H1 (cell line): ENCODE measurements around the gene ANXA2. TPM values are rescaled to one million over a fixed set of nuclear protein-coding genes. Genes with fewer than 3 reads are reported as not detected.

Experiments used
- CTCF ChIA-PET: fragments of 300-600 bp; sonication (Branson Sonifier 250); formaldehyde crosslinking; loops from one replicate; lab custom pipeline; 2021; ENCODE audit not compliant: partially characterized antibody; lab: Charles Lee
- POLR2A ChIA-PET: fragments of 300-600 bp; sonication (Branson Sonifier 250); formaldehyde crosslinking; loops from one replicate; lab custom pipeline; 2021; ENCODE audit warnings: inconsistent platforms; ENCODE audit not compliant: partially characterized antibody; lab: Charles Lee
- DNase-seq, 2 experiments: peaks; one replicate each; pipeline versions ENCODE4 v3.0.0 to v3.0.0-alpha.2; 2010 to 2022; ENCODE audit warnings: low spot score in 2 of 2, low read depth in 1 of 2, mixed read lengths in 1 of 2
- FAIRE-seq: peaks from 2 replicates; lab custom pipeline; 2011; peaks lifted over from hg19 to GRCh38; lab: Jason Lieb, UNC
- H2AFZ ChIP-seq: 2 replicates; pipeline ENCODE4 v1.8.1; 2012; ENCODE audit warnings: low read length, inconsistent platforms
- H2AK5ac ChIP-seq: 2 replicates; pipeline ENCODE4 v1.6.1; 2013; ENCODE audit warnings: low read depth, low read length
- H2BK120ac ChIP-seq: replicated peaks from 2 replicates; pipeline ENCODE3; 2013; ENCODE audit warnings: low read depth, low read length, inconsistent platforms
- H2BK12ac ChIP-seq: 2 replicates; pipeline ENCODE4 v1.6.1; 2013; ENCODE audit warnings: low read depth, low read length
- H2BK15ac ChIP-seq: 2 replicates; pipeline ENCODE4 v1.6.1; 2013; ENCODE audit warnings: low read length
- H2BK20ac ChIP-seq: 2 replicates; pipeline ENCODE4 v1.6.1; 2013; ENCODE audit warnings: low read length
- H2BK5ac ChIP-seq: 2 replicates; pipeline ENCODE4 v1.6.1; 2013; ENCODE audit warnings: low read depth, low read length
- H3K14ac ChIP-seq: 2 replicates; pipeline ENCODE4 v1.6.1; 2013; ENCODE audit warnings: inconsistent platforms; ENCODE audit not compliant: insufficient read length
- H3K18ac ChIP-seq: 2 replicates; pipeline ENCODE4 v1.6.1; 2013; ENCODE audit warnings: low read length; ENCODE audit errors: extremely low read depth
- H3K23ac ChIP-seq: 2 replicates; pipeline ENCODE4 v1.6.1; 2013; ENCODE audit warnings: inconsistent platforms; ENCODE audit not compliant: insufficient read length
- H3K23me2 ChIP-seq: 2 replicates; pipeline ENCODE4 v1.6.1; 2013; ENCODE audit warnings: low read depth, low read length
- H3K27ac ChIP-seq: 2 replicates; pipeline ENCODE4 v1.6.1; 2011; ENCODE audit warnings: low read depth, low read length, inconsistent platforms
- H3K27me3 ChIP-seq, 4 experiments: replicated peaks in 1 of 4; 1 replicate in 1 of 4; 2 replicates in 3 of 4; pipeline versions ENCODE4 v1.6.1 to v1.8.1; 2011 to 2013; ENCODE audit warnings: low read length in 3 of 4, mild to moderate bottlenecking in 3 of 4, inconsistent platforms in 2 of 4, mixed read lengths in 2 of 4, moderate library complexity in 1 of 4; ENCODE audit not compliant: control insufficient read depth in 3 of 4, insufficient read depth in 3 of 4; ENCODE audit errors: extremely low read depth in 1 of 4
- H3K36me3 ChIP-seq, 4 experiments: 2 replicates each; pipeline versions ENCODE4 v1.6.1 to v1.8.1; 2011 to 2013; ENCODE audit warnings: mild to moderate bottlenecking in 4 of 4, low read length in 3 of 4, moderate library complexity in 2 of 4, control low read depth in 1 of 4, inconsistent platforms in 1 of 4; ENCODE audit not compliant: insufficient read depth in 4 of 4, control insufficient read depth in 2 of 4
- H3K4ac ChIP-seq: replicated peaks from 2 replicates; pipeline ENCODE3; 2013; ENCODE audit warnings: low read length, low read depth, mixed read lengths, inconsistent platforms; ENCODE audit not compliant: insufficient read length
- H3K4me1 ChIP-seq, 4 experiments: replicated peaks in 1 of 4; 1 replicate in 1 of 4; 2 replicates in 3 of 4; pipeline versions ENCODE4 v1.6.1 to v1.8.1; 2011 to 2013; ENCODE audit warnings: low read length in 3 of 4, inconsistent platforms in 2 of 4, mixed read lengths in 1 of 4; ENCODE audit not compliant: insufficient read depth in 4 of 4, control insufficient read depth in 3 of 4
- H3K4me2 ChIP-seq, 2 experiments: 2 replicates each; pipeline versions ENCODE4 v1.6.1 to v1.8.1; 2011 to 2013; ENCODE audit warnings: low read depth in 2 of 2, low read length in 2 of 2, control low read depth in 1 of 2, inconsistent platforms in 1 of 2, mild to moderate bottlenecking in 1 of 2; ENCODE audit not compliant: insufficient read depth in 1 of 2
- H3K4me3 ChIP-seq, 4 experiments: fragments of 200-600, 300-600 bp in 1 of 4; sonication (generic), shearing (Covaris generic), sonication (Bioruptor Twin) in 1 of 4; 2 replicates each; pipeline versions ENCODE4 v1.5.1 to v1.8.1; 2011 to 2016; ENCODE audit warnings: low read length in 4 of 4, low read depth in 3 of 4, control low read depth in 2 of 4, inconsistent platforms in 2 of 4, mild to moderate bottlenecking in 2 of 4, mixed read lengths in 1 of 4, moderate library complexity in 1 of 4; ENCODE audit not compliant: insufficient read depth in 2 of 4; ENCODE audit errors: extremely low read depth in 1 of 4
- H3K56ac ChIP-seq: replicated peaks from 2 replicates; pipeline ENCODE3; 2013; ENCODE audit warnings: low read depth, mild to moderate bottlenecking, mixed read lengths, low read length, inconsistent platforms; ENCODE audit not compliant: insufficient read length
- H3K79me1 ChIP-seq: 2 replicates; pipeline ENCODE4 v1.6.1; 2013; ENCODE audit warnings: low read depth, low read length, control low read depth
- H3K79me2 ChIP-seq, 2 experiments: 2 replicates each; pipeline versions ENCODE4 v1.6.1 to v1.8.1; 2012 to 2013; ENCODE audit warnings: low read length in 2 of 2, mild to moderate bottlenecking in 2 of 2, inconsistent platforms in 1 of 2; ENCODE audit not compliant: insufficient read depth in 2 of 2, control insufficient read depth in 1 of 2
- H3K9ac ChIP-seq, 4 experiments: replicated peaks in 1 of 4; 1 replicate in 1 of 4; 2 replicates in 3 of 4; pipeline versions ENCODE4 v1.6.1 to v1.8.1; 2011 to 2013; ENCODE audit warnings: low read depth in 3 of 4, low read length in 3 of 4, control low read depth in 2 of 4, mild to moderate bottlenecking in 2 of 4, moderate library complexity in 2 of 4, inconsistent platforms in 1 of 4; ENCODE audit errors: extremely low read depth in 1 of 4
- H3K9me3 ChIP-seq, 2 experiments: 2 replicates each; pipeline versions ENCODE4 v1.6.1 to v1.8.1; 2012 to 2013; ENCODE audit warnings: mild to moderate bottlenecking in 2 of 2, moderate library complexity in 2 of 2, control low read depth in 1 of 2, inconsistent platforms in 1 of 2, low read depth in 1 of 2, low read length in 1 of 2, mixed read lengths in 1 of 2; ENCODE audit not compliant: insufficient read depth in 2 of 2
- H4K20me1 ChIP-seq, 2 experiments: replicated peaks in 1 of 2; 2 replicates each; pipeline versions ENCODE3 to v1.8.1; 2011 to 2013; ENCODE audit warnings: inconsistent platforms in 2 of 2, low read length in 2 of 2, mild to moderate bottlenecking in 1 of 2; ENCODE audit not compliant: insufficient read depth in 2 of 2, control insufficient read depth in 1 of 2
- H4K5ac ChIP-seq: 2 replicates; pipeline ENCODE4 v1.6.1; 2013; ENCODE audit warnings: low read length, low read depth, mixed read lengths, inconsistent platforms; ENCODE audit not compliant: insufficient read length
- H4K8ac ChIP-seq: 2 replicates; pipeline ENCODE4 v1.8.0; 2013; ENCODE audit warnings: mild to moderate bottlenecking, moderate library complexity, low read length, inconsistent platforms; ENCODE audit not compliant: insufficient read depth; ENCODE audit errors: extremely low read depth
- H4K91ac ChIP-seq: replicated peaks from 2 replicates; pipeline ENCODE3; 2013; ENCODE audit warnings: low read length, mixed read lengths, inconsistent platforms; ENCODE audit not compliant: insufficient read length
- ASH2L ChIP-seq: fragments of 200-600, 300-600 bp; sonication (generic); IDR thresholded peaks from one replicate; pipeline ENCODE4 v1.7.1; 2017; ENCODE audit warnings: low read length
- MAFK ChIP-seq: IDR thresholded peaks from 2 replicates; pipeline ENCODE4 v1.6.1; 2012; ENCODE audit warnings: low read depth, mild to moderate bottlenecking, improper control_type of control experiment, low read length
- SRF ChIP-seq: IDR thresholded peaks from 2 replicates; pipeline ENCODE4 v1.6.1; 2011; ENCODE audit warnings: mild to moderate bottlenecking, low read depth, low read length, moderate library complexity
- TAF1 ChIP-seq: IDR thresholded peaks from 2 replicates; pipeline ENCODE4 v1.6.1; 2011; ENCODE audit warnings: mild to moderate bottlenecking, low read depth, low read length
- TAF7 ChIP-seq: optimal IDR thresholded peaks from 2 replicates; pipeline ENCODE3; 2011; ENCODE audit warnings: low read depth, mild to moderate bottlenecking, inconsistent platforms, low read length, moderate library complexity, borderline replicate concordance
- WGBS, 2 experiments: shearing (Covaris generic) in 1 of 2; methylation state at CpG; one replicate each; pipeline versions ENCODE4 v1.1.6 to v1.1.7; 2013 to 2015; ENCODE audit warnings: low lambda C conversion rate in 2 of 2, mixed read lengths in 2 of 2, inconsistent platforms in 1 of 2, low coverage in 1 of 2, missing lambda C conversion rate in 1 of 2; ENCODE audit not compliant: insufficient replicate concordance in 2 of 2, insufficient coverage in 1 of 2, insufficient read length in 1 of 2; ENCODE audit errors: extremely low coverage in 1 of 2, missing lambda C conversion rate in 1 of 2; 5-methylcytosine and 5-hydroxymethylcytosine counted together
- polyA plus RNA-seq, 7 experiments: library from polyadenylated mRNA; depleted of rRNA in 3 of 7; stranded (reverse) in 5 of 7; unstranded in 2 of 7; fragments of >200 nt in 5 of 7; fragments of 200-250 nt in 2 of 7; gene quantifications; 1 replicate in 5 of 7; 2 replicates in 1 of 7; 4 replicates in 1 of 7; pipeline versions ENCODE4 v1.2.1 to v1.2.3, GENCODE V29; 2011 to 2013; ENCODE audit warnings: missing spikeins in 2 of 7, mixed read lengths in 2 of 7
- total RNA-seq: library from RNA; stranded (reverse); fragmentation: NEBNext Ultra II Directional; extraction: Animal tissue kit (Norgen Biotek cat#: 25700); gene quantifications from 2 replicates; pipeline ENCODE4 v1.2.1, GENCODE V29; 2021

The ANXA2 gene
- total and polyA plus RNA-seq, 2 of the 8 experiments (the other 6 are each of a cell fraction or from before 2014, with no cell fraction given): 178 to 217 TPM

- no peak overlapping the region for H4K8ac ChIP-seq
- H3K23ac ChIP-seq: no peak overlapping the region
- H3K9me3 ChIP-seq: no peaks in the 10 kb centered on the region
- H3K4ac ChIP-seq: no peak overlapping the region
- no peaks in the 10 kb centered on the region for H3K79me1 ChIP-seq
- FAIRE-seq: no peak
- H3K27ac ChIP-seq: no peak overlapping the region
- H4K5ac ChIP-seq: no peak overlapping the region
- H2BK12ac ChIP-seq: no peak overlapping the region
- TF ChIP-seq SRF: no peak
- no peak for TF ChIP-seq TAF1
- no peak for TF ChIP-seq TAF7
- TF ChIP-seq MAFK: no peak
- TF ChIP-seq ASH2L: no peak
- no peak overlapping the region for H2BK20ac ChIP-seq
- no peak overlapping the region for H2BK120ac ChIP-seq
- no peak overlapping the region for H2AFZ ChIP-seq
- H2AK5ac ChIP-seq: peak overlapping the region; percentile 70; the same call in 1 of the 2 replicates
- H4K91ac ChIP-seq: no peak overlapping the region
- no peak overlapping the region for H3K9ac ChIP-seq
- H2BK15ac ChIP-seq: no peak overlapping the region
- CTCF ChIA-PET: interaction anchor here (4.2 kb wide), 1 partner anchor 13 kb away, joined by 24 read pairs; no protein-coding TSS in a partner anchor
- no peaks in the 10 kb centered on the region for H3K36me3 ChIP-seq
- H3K4me2 ChIP-seq: no peak overlapping the region
- H3K14ac ChIP-seq: no peak overlapping the region
- POLR2A ChIA-PET: no interaction called here
- H2BK5ac ChIP-seq: no peak overlapping the region
- H3K18ac ChIP-seq: no peak overlapping the region
- no peaks in the 10 kb centered on the region for H4K20me1 ChIP-seq
- no peaks in the 10 kb centered on the region; the same call in 1 of the 2 replicates for H3K23me2 ChIP-seq
- H3K27me3 ChIP-seq: no peaks in the 10 kb centered on the region
- H3K4me1 ChIP-seq: peaks cover 3 to 7% (median 4%) of the 10 kb centered on the region in 4 experiments; a peak in 6 of 7 replicates
- H3K56ac ChIP-seq: no peak overlapping the region
- no peak for DNase-seq
- no peak overlapping the region for H3K4me3 ChIP-seq
- no peaks in the 10 kb centered on the region for H3K79me2 ChIP-seq
- 83% methylated on average over 9 of the region's 9 CpGs; no CpG with 5 or more reads in 1 of the 2 experiments for WGBS, 2 experiments
Measured at GRCh38 chr15:60339236-60339635, 58.5 kb downstream of the ANXA2 start.
